ENCODE data around the gene KCNG3. TPM values are rescaled to one million over a fixed set of nuclear protein-coding genes. Genes with fewer than 3 reads are reported as not detected.

The KCNG3 gene
- total RNA-seq, 2 donors from 2014 or later: 0.84 to 1.5 TPM

- no peak for DNase-seq
- WGBS, 2 experiments (ENCODE audit: insufficient coverage in 1 of 2, insufficient read length in 1 of 2): 88% methylated on average over 2 of the region's 2 CpGs; no CpG with 5 or more reads in 1 of the 2 experiments
- Histone ChIP-seq H3K27me3 (ENCODE audit: control insufficient read depth, insufficient read depth, low read length, poor library complexity, severe bottlenecking) (no peaks in the 10 kb centered on the region), H3K4me3 (ENCODE audit: low read length) (no peak overlapping the region), H3K9me3 (ENCODE audit: control insufficient read depth, low read length) (no peaks in the 10 kb centered on the region), H3K4me1 (ENCODE audit: control insufficient read depth, insufficient read depth, low read length) (no peaks in the 10 kb centered on the region), H3K36me3 (ENCODE audit: control insufficient read depth, insufficient read depth, low read length) (no peaks in the 10 kb centered on the region), H3K9ac (ENCODE audit: extremely low read depth, low read length, poor library complexity, severe bottlenecking) (no peak overlapping the region), H3K27ac (ENCODE audit: low read depth, low read length) (no peak overlapping the region)
- no peak overlapping the region for H3K27ac Mint-ChIP-seq
- H3K36me3 Mint-ChIP-seq (ENCODE audit: low read depth): no peaks in the 10 kb centered on the region
- H3K4me3 Mint-ChIP-seq: no peak overlapping the region
- no peaks in the 10 kb centered on the region for H3K9me3 Mint-ChIP-seq
- no peaks in the 10 kb centered on the region for H3K27me3 Mint-ChIP-seq (ENCODE audit: insufficient read depth)
- peaks cover 9% of the 10 kb centered on the region for H3K4me1 Mint-ChIP-seq
- no peak for TF ChIP-seq CTCF (conservative IDR thresholded peaks at IDR 0.05)
Measured at GRCh38 chr2:42442774-42443173, 51.0 kb downstream of the KCNG3 start.

GRCh38 chr2:42438685-42439084, 55.1 kb downstream of the KCNG3 start:
- H3K9ac ChIP-seq (ENCODE audit: extremely low read depth, low read length, poor library complexity, severe bottlenecking): no peak overlapping the region
- no peaks in the 10 kb centered on the region for H3K36me3 ChIP-seq (ENCODE audit: control insufficient read depth, insufficient read depth, low read length)
- TF ChIP-seq CTCF (conservative IDR thresholded peaks at IDR 0.05): no peak
- H3K27ac ChIP-seq (ENCODE audit: low read depth, low read length): no peak overlapping the region
- H3K4me1 Mint-ChIP-seq: peaks cover 9% of the 10 kb centered on the region
- no peaks in the 10 kb centered on the region for H3K27me3 ChIP-seq (ENCODE audit: control insufficient read depth, insufficient read depth, low read length, poor library complexity, severe bottlenecking)
- H3K36me3 Mint-ChIP-seq (ENCODE audit: low read depth): no peaks in the 10 kb centered on the region
- no peaks in the 10 kb centered on the region for H3K9me3 Mint-ChIP-seq
- H3K27ac Mint-ChIP-seq: no peak overlapping the region
- no peaks in the 10 kb centered on the region for H3K27me3 Mint-ChIP-seq (ENCODE audit: insufficient read depth)
- H3K9me3 ChIP-seq (ENCODE audit: control insufficient read depth, low read length): no peaks in the 10 kb centered on the region
- H3K4me1 ChIP-seq (ENCODE audit: control insufficient read depth, insufficient read depth, low read length): no peaks in the 10 kb centered on the region
- DNase-seq: no peak
- no peak overlapping the region for H3K4me3 ChIP-seq (ENCODE audit: low read length)
- no peak overlapping the region for H3K4me3 Mint-ChIP-seq

- Mint-ChIP-seq H3K4me1 (no peaks in the 10 kb centered on the region), H3K27me3 (ENCODE audit: insufficient read depth) (no peaks in the 10 kb centered on the region), H3K27ac (no peak overlapping the region), H3K4me3 (no peak overlapping the region), H3K36me3 (ENCODE audit: low read depth) (no peaks in the 10 kb centered on the region), H3K9me3 (no peaks in the 10 kb centered on the region)
- Histone ChIP-seq H3K36me3 (ENCODE audit: control insufficient read depth, insufficient read depth, low read length) (no peaks in the 10 kb centered on the region), H3K4me3 (ENCODE audit: low read length) (no peak overlapping the region), H3K27ac (ENCODE audit: low read depth, low read length) (no peak overlapping the region), H3K4me1 (ENCODE audit: control insufficient read depth, insufficient read depth, low read length) (no peaks in the 10 kb centered on the region), H3K9ac (ENCODE audit: extremely low read depth, low read length, poor library complexity, severe bottlenecking) (no peak overlapping the region), H3K27me3 (ENCODE audit: control insufficient read depth, insufficient read depth, low read length, poor library complexity, severe bottlenecking) (no peaks in the 10 kb centered on the region), H3K9me3 (ENCODE audit: control insufficient read depth, low read length) (no peaks in the 10 kb centered on the region)
- WGBS, 2 experiments (ENCODE audit: insufficient coverage in 1 of 2, insufficient read length in 1 of 2): 95 to 100% methylated on average over 1 to 2 of the region's 2 CpGs
- DNase-seq: no peak
- no peak for TF ChIP-seq CTCF (conservative IDR thresholded peaks at IDR 0.05)
Measured at GRCh38 chr2:42436370-42436769, 57.4 kb downstream of the KCNG3 start.

All from endodermal cell (in vitro differentiated cells).